Mammary microvascular endothelial cell (primary cell): ENCODE measurements around the gene C6orf132. TPM values are rescaled to one million over a fixed set of nuclear protein-coding genes. Genes with fewer than 3 reads are reported as not detected.

Source experiments
- total RNA-seq: library from RNA; depleted of rRNA; stranded (reverse); fragments of >200 nt; gene quantifications from 2 replicates; pipeline ENCODE4 v1.2.3, GENCODE V29; 2015

The C6orf132 gene
- total RNA-seq = 0.07 and 0.10 TPM in 2 replicates

DNA sequence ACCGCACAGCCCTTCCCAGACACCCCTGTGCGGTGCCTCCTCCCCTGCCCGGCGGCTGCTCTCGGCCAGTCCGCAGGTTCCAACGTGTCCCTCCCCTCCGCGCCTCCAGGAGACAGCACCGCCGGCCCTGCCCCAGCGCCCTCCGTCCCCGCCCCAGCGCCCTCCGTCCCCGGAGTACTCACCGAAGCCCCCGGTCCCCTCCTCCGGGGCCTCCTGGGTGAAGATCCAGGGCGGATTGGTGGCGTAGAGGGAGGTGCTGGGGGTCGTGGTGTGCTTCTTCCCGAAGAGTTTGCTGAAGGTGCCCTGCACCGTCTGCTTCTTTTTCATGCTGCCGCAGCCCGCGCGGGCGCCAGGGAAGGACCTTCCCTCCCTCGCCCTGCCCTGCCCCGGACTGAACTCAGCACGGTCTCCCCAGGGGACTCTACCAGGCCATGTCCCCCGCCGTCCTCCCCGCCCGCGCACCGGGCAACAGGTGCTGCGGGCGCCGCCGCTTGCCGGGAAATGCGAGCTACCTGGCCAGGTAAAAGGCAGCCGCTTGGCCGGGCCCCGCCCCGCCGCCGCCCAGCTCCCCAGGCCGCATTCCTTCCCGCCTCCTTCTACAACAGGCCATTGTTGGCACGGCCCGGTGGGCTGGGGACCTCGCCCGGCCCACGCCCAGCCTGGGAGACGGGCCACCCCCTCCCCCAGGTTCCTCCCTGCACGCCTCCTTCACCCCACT is at the start of gene C6orf132:
TSS of gene C6orf132 (minus strand) at position 503 of the 718 bp plus-strand sequence. CDS start at position 327, 176 bp downstream.

DNA sequence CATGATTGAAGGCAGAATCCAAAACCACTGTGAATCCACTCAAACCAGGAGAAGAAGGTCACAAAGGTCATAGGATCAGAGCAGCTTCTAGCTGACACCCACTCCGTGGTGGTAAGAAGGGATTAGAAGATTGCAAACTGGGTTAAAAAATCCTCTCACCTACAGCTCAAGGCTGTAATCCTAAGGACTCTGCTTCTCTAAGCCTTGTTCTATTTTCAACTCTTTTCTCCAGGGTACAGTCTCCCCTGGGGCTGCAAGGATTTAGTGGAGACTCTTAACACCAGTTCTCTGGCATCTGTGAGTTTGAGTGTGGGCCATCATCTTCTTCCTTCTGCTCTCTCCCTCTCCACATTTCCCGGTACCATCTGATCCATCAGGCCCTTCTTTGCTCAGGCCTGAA is 30.7 kb upstream of the C6orf132 start, which contains the start of gene GUCA1A:
TSS of gene GUCA1A (plus strand) at position 264 of the 400 bp plus-strand sequence. CDS start 250 bp downstream, outside the sequence.

Other genes with a start within 250 kb of the C6orf132 start
- 1.8 and 1.9 TPM in 2 replicates for gene USP49, start 247.2 kb downstream of the C6orf132 start, total RNA-seq
- 25.0 TPM in 2 replicates for gene MED20, start 221.5 kb downstream of the C6orf132 start, total RNA-seq
- gene BYSL, start 221.1 kb downstream of the C6orf132 start, total RNA-seq = 10.3 and 14.3 TPM in 2 replicates
- gene CCND3, start 200.8 kb downstream of the C6orf132 start, total RNA-seq = 124 and 135 TPM in 2 replicates
- gene TAF8, start 92.1 kb downstream of the C6orf132 start, total RNA-seq = 14.2 and 23.0 TPM in 2 replicates
- not detected in 2 replicates for gene GUCA1A, start 30.7 kb upstream of the C6orf132 start, total RNA-seq
- gene GUCA1B, start 52.3 kb upstream of the C6orf132 start, total RNA-seq = 0.30 and 0.73 TPM in 2 replicates
- gene MRPS10, start 75.2 kb upstream of the C6orf132 start, total RNA-seq = 45.4 and 47.9 TPM in 2 replicates